SKM-1 (cell line): ENCODE data around the gene MRPS18B.
A peak's percentile ranks its signal among the peaks of the same experiment; 100 is the strongest.

Experiments used
- DNase-seq: peaks from one replicate; lab custom pipeline; 2025; ENCODE audit not compliant: unreplicated experiment; lab: John Stamatoyannopoulos, UW

Gene MRPS18B

GRCh38 chr6:30601815-30602641 is 15.6 kb upstream of the MRPS18B start:
- no peak for DNase-seq

GRCh38 chr6:30603961-30604360 is 13.7 kb upstream of the MRPS18B start:
- DNase-seq = no peak

- DNase-seq = no peak
Measured at GRCh38 chr6:30610065-30610464, 7.6 kb upstream of the MRPS18B start.

- DNase-seq = no peak
Measured at GRCh38 chr6:30611150-30611855, 6.3 kb upstream of the MRPS18B start.

GRCh38 chr6:30611856-30612194 is 5.8 kb upstream of the MRPS18B start:
- DNase-seq = no peak

- DNase-seq = no peak
Measured at GRCh38 chr6:30612213-30612612, 5.4 kb upstream of the MRPS18B start.

- no peak for DNase-seq
Measured at GRCh38 chr6:30612687-30613248, 4.9 kb upstream of the MRPS18B start.

- no peak for DNase-seq
Measured at GRCh38 chr6:30613251-30614043, 4.2 kb upstream of the MRPS18B start.

GRCh38 chr6:30614044-30614842 is 3.4 kb upstream of the MRPS18B start:
- no peak for DNase-seq

- peak; percentile 97 for DNase-seq
Measured at GRCh38 chr6:30614843-30615218, 2.8 kb upstream of the MRPS18B start.

- no peak for DNase-seq
Measured at GRCh38 chr6:30615219-30615957, 2.3 kb upstream of the MRPS18B start.

- DNase-seq = no peak
Measured at GRCh38 chr6:30615958-30616810, 1.5 kb upstream of the MRPS18B start.

- peak; percentile 100 for DNase-seq
Measured at GRCh38 chr6:30616811-30617564, 652 bp upstream of the MRPS18B start, which contains the start of gene PPP1R10. Gene PPP1R10 (minus strand): TSS chr6:30617243. CDS start chr6:30609944, 7,299 bp downstream.

- no peak for DNase-seq
Measured at GRCh38 chr6:30618270-30618797, 694 bp downstream of the MRPS18B start.

- DNase-seq = no peak
Measured at GRCh38 chr6:30619561-30619960, 1.9 kb downstream of the MRPS18B start.

- no peak for DNase-seq
Measured at GRCh38 chr6:30625511-30625910, 7.9 kb downstream of the MRPS18B start.

- no peak for DNase-seq
Measured at GRCh38 chr6:30626484-30627366, 9.1 kb downstream of the MRPS18B start, which contains the start of gene ATAT1. Gene ATAT1 (plus strand): TSS chr6:30626874.
